NCI-H226 (cell line): ENCODE data around the gene SPCS2.
A peak's percentile ranks its signal among the peaks of the same experiment; 100 is the strongest.

ENCODE experiments used
- DNase-seq: peaks from one replicate; pipeline ENCODE4 v3.0.0-alpha.2; 2015

Gene SPCS2

DNA sequence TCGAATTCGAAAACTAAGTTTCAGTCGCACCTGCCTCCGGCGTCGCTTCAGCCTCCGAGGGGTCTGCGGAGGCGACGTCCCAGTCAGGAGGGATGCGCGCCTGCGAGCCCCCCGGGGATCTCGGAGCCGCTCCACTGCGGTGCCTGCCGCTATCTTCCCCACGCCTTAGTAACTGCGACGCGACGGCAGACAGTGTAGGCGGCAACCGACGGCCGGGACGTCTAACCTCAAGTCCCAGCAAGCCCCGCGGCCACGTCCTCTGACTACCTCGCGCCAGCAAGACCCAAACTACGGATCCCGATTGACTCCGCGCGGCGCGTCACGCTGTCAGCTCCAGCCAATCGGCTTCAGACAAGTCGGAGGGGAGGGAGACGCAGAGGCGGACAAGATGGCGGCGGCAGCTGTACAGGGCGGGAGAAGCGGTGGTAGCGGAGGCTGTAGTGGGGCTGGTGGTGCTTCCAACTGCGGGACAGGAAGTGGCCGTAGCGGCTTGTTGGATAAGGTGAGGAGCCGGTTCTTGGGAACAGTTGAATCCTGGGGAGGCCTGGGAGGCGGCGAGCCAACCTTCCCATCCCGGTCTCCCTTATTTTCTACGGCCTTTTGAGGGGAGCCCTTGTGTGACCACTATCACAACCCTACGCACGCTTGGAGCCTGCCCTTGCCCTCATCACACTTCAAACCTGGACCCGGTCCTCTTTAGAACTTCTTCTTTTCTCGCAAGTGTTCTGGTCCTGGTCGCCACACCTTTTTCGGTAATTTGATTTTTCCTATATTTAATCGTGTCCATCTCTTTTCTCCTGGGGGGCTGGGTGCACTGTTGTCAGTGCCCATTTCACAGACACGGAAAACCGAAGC lies at the start of gene SPCS2, which contains the start of gene XRRA1:
Gene SPCS2, plus strand, starts transcription at position 369 of the 855 bp plus-strand sequence. Its CDS starts 20 bp downstream, at position 389.
Gene XRRA1, minus strand, starts transcription at position 194 of the 855 bp plus-strand sequence. CDS start 8,213 bp downstream, outside the sequence.
- peak; percentile 99 for DNase-seq

- no peak for DNase-seq
Measured at GRCh38 chr11:74902342-74902741, 46.7 kb upstream of the SPCS2 start.

- DNase-seq = no peak
Measured at GRCh38 chr11:74905326-74905725, 43.7 kb upstream of the SPCS2 start.

DNA sequence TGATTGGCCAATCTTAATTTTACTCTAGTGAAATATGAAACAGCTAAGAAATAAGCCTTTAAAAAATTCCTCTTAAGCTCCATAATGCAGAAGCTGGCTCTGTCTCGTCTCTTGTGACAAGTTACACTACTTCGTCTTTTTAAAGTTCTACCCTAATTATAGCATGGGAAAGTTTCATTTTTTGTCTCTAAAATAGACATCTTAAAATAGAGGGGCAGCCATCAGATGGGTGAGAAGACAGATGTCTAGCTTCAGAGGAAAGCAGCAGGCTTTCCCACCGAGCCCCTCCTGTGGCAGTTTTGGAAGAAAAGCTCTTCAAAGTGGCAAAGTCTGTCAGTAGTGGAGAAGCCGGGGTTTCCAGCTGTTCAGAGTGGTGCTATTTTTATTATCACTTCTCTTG lies 39.7 kb upstream of the SPCS2 start:
- no peak for DNase-seq

DNA sequence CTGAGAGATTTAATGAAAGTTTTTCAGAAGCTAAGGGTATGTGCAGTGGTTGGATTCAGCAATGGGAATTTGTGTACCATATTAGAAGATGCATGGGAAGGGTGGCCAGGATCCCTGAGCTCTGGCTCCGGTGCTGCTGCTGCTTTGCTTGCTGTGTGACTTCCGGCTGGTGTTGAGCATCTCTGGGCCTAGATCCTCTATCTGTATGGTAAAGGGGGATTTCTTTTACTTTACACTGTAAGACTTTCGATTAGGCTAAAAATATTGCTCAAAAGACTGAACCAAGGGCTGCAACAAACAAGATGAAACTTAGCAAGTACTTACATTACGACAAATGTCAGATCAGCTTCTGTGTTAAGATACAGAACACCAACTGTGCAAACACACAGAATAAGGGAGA lies 39.3 kb upstream of the SPCS2 start:
- DNase-seq = no peak

- no peak for DNase-seq
Measured at GRCh38 chr11:74923125-74923524, 25.9 kb upstream of the SPCS2 start.

DNA sequence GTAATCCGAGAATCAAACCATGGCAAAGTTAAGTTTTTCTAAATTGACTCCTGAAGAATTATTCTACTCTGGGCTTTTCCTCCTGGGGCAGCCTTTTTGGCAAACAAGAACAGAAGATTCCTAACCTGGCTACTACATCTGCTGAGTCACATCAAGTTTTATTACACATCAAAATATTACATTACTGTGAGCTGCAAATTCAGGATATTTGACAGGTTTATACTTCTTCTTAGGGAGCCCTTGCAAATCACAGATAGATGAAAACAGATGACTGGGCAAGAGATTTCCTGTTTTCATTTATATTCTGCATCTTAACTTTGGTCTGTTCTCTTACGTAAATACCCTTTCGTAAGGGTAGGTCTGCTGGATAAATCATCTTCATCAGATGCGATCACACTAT lies 23.8 kb upstream of the SPCS2 start:
- no peak for DNase-seq

DNA sequence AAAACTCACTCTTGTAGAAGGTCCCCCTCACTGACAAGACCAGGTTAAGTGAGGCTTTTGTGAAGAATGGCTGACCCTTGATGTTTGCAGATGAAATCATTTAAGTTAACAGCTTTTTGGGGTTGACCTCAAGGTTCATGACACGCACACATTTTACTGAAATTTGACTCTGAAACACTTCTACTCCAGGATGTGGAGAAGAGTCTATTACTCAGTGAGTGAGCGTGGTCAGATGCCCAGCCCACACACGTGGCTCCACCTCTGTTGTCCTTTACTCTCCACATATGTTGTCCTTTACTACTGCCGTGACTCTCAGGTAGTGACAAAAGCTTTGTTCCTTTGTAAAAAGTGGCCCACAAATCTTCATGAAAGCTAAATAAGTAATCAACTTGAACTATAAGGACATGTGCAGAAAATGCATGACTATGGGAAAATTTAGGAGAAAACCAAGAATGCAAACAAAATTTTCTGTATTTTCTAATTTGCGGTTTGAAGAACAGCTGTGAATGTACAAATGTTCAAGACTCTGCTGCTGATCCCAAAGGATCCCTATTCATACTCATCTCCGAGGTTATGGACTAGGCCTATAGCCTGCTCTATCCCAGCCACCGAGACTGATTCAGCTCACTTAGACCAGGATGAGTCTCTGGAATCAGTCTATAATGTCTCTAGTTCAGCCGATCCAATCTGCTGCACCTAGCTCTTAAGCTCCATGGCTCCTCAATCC lies 22.6 kb upstream of the SPCS2 start:
- DNase-seq = no peak

DNA sequence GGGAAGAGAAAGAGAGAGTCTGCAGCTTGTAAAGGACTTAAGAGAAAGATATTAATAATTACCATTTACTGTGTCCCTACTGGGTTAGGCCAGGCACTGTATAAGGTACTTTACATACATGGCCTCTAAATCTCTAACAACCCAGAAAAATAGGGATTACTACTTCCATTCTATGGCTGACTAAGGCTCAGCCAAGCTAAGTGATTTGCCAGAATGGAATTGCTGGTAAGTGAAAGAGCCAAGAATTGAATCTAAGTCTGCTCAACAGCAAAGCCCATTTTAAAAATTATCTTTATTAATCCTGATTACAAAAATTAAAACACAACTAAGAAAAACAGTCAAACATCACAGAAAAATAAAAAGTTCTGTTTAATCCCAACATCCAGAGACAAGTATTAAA lies 21.6 kb upstream of the SPCS2 start:
- DNase-seq = no peak

GRCh38 chr11:74929431-74930363 lies 19.4 kb upstream of the SPCS2 start:
- peak; percentile 63 for DNase-seq

GRCh38 chr11:74932169-74932568 lies 16.9 kb upstream of the SPCS2 start:
- DNase-seq = peak; percentile 53

GRCh38 chr11:74932797-74933196 lies 16.3 kb upstream of the SPCS2 start:
- peak; percentile 75 for DNase-seq

DNA sequence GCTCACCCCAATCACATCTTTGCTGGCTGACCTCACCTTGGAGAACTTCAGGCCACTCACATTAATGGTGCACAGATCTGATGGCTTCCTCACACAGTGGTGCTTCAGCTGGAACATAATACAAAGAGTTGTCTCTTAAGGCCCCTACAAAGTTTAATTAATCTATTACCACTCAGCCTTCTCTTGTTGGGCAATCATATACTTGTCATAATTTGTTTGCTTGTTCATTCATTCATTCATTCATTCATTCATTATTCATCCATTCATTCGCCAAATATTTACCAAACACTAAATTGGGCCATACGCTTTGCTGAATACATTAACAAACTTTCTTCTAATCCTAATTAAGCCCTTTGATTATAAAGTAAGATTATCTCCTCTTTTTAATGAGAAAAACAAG lies 15.3 kb upstream of the SPCS2 start:
- no peak for DNase-seq

GRCh38 chr11:74935285-74935684 lies 13.8 kb upstream of the SPCS2 start:
- DNase-seq = no peak

DNA sequence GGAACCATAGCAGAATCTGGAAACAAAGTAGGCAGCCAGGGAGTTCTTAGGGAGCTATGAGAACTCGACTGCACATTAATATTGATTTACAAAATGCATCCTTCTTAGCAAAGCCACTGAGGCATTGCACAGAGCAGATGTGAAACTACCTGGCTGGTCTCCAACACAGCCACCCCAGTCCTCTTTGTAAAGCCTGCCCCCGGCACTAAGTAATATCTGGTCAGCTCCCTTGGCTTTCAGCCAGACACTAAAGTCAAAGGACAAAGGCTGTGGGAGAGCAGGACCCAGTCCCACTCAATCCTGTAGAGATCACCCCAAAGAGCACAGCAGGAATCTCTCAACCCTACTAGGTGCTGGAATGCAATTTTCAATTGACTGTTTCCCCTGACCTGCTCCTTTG lies 13.0 kb upstream of the SPCS2 start:
- DNase-seq = no peak

- no peak for DNase-seq
Measured at GRCh38 chr11:74936976-74937375, 12.1 kb upstream of the SPCS2 start.

GRCh38 chr11:74937696-74938475 lies 11.2 kb upstream of the SPCS2 start:
- peak; percentile 57 for DNase-seq

DNA sequence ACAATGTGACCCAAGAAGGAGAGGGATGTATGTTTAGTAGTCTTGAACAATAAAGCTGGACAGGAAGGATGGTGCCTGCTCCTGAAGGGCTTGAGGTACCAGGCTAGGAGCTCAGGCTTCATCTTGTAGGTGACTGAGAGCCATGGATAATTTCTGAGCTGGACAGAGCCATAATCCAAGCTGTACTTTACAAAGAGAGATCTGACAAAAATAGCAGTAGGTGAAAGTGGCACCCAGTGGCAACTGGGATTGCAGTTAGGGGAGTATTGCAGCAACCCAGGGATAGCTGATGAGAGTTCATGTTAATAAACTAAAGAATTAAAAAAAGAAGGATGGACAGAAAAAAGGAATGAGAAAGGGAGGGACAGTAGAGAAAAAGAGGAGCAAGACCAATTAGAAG lies 7.6 kb upstream of the SPCS2 start:
- DNase-seq = no peak

DNA sequence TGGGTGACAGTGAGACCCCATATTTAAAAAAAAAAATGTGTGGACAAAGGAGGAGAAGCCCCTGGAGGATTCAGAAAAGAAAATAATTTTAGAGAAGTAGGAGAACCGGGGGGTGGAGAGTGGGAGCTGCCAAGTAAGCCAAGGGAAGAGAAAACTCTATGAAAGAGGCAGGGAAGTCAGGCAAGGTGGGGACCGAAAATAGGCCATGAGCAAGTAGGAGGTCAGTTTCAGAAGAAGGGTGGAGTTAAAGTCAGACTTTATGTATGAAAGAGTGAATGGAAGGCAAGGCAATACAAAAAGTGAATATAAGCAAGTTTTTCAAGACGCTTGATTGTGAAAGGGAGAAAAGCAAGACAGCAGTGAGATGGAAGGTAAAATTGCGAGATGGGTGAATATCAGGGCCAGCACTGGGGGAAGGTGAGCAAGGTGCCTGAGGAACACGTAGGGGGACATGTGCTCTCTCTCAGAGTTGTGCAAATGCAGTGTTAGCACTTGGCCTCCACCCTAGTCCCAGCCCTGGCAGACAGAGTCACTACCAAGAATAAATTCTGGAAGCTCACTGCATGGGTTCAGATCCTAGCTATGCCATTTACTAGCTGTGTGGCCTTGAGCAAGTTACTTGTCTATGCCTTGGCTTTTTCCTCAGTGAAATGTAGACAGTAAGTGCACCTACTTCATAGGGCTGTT lies 6.8 kb upstream of the SPCS2 start:
- DNase-seq = no peak

DNA sequence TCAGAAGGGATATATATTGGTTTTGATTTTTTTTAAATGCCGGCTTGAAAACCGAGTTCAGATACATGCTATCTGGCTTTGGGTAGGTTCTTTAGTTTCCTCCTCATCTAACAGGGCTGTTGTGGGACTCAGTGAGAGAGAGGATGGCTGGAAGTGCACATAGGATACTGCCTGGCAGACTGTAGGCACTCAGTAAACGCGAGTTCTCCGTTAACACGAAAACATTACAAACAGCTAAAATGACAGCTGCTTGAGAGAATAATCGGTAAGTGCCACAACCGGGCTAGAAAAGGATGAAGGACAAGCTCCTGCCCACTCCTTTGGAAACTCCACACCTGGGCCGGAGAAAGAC lies 544 bp upstream of the SPCS2 start:
- DNase-seq = no peak

DNA sequence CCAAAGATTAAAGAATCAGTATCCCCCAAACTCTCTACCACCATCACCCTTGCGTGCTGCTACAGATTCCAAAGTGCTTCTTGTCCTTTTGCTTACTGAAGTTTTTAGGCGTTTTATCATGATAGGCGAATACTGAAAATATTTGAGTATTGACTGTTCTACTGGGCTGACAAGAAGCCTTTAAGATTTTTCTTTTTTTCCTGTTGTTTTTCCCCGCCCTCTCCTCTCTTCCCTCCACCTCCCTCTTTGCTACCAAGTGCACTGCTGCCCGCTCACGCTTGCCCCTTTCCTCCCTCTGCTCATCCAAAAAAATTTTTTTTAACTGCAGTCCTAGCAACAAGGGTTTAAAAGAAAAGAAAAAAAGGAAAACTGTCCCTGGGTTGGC lies 679 bp downstream of the SPCS2 start:
- no peak for DNase-seq
